Lung (tissue), 12 donors: ENCODE data around the gene ACTC1. TPM values are rescaled to one million over a fixed set of nuclear protein-coding genes. Genes with fewer than 3 reads are reported as not detected.

Source experiments
- ATAC-seq: fragments of 200-7000 bp; cut with Tn5 transposase; one replicate; pipeline ENCODE4 v1.9.1; 2020; ENCODE audit warnings: moderate number of reproducible peaks; ENCODE audit not compliant: insufficient read depth, low FRiP score
- DNase-seq, 3 donors: peaks; one replicate each; pipeline ENCODE4 v3.0.0-alpha.2; 2013 to 2017
- H3K27ac ChIP-seq, 2 donors: one replicate each; pipeline ENCODE4 v1.5.1; 2013; ENCODE audit warnings: mild to moderate bottlenecking in 2 of 2, moderate library complexity in 2 of 2, control low read depth in 1 of 2, inconsistent platforms in 1 of 2, low read depth in 1 of 2, low read length in 1 of 2
- H3K27me3 ChIP-seq, 3 donors: one replicate each; pipeline ENCODE4 v1.5.1; 2013; ENCODE audit warnings: low read length in 2 of 3; ENCODE audit not compliant: control insufficient read depth in 3 of 3, insufficient read depth in 3 of 3
- H3K36me3 ChIP-seq, 4 donors: one replicate each; pipeline ENCODE4 v1.5.1; 2013; ENCODE audit warnings: low read length in 4 of 4, mild to moderate bottlenecking in 1 of 4, moderate library complexity in 1 of 4; ENCODE audit not compliant: control insufficient read depth in 4 of 4, insufficient read depth in 4 of 4
- H3K4me1 ChIP-seq, 5 donors: one replicate each; pipeline ENCODE4 v1.5.1; 2013; ENCODE audit warnings: low read length in 5 of 5, mild to moderate bottlenecking in 2 of 5, moderate library complexity in 1 of 5; ENCODE audit not compliant: control insufficient read depth in 5 of 5, insufficient read depth in 5 of 5
- H3K4me3 ChIP-seq: one replicate; pipeline ENCODE4 v1.5.1; 2013; ENCODE audit warnings: mild to moderate bottlenecking, control low read depth, moderate library complexity
- H3K9ac ChIP-seq, 2 donors: one replicate each; pipeline ENCODE4 v1.5.1; 2013; ENCODE audit warnings: low read length in 2 of 2, control low read depth in 1 of 2; ENCODE audit not compliant: insufficient read depth in 1 of 2
- H3K9me3 ChIP-seq, 4 donors: one replicate each; pipeline ENCODE4 v1.5.1; 2013; ENCODE audit warnings: low read length in 3 of 4, mild to moderate bottlenecking in 1 of 4, moderate library complexity in 1 of 4; ENCODE audit not compliant: control insufficient read depth in 4 of 4, insufficient read depth in 3 of 4
- WGBS, 2 donors: extraction: QIAGEN DNeasy Blood & Tissue Kit; methylation state at CpG; one replicate each; pipeline ENCODE4 v1.1.7; 2013; 5-methylcytosine and 5-hydroxymethylcytosine counted together
- polyA plus RNA-seq, 2 donors: library from polyadenylated mRNA; stranded (reverse); fragments of 200-250 nt; gene quantifications; one replicate each; pipeline ENCODE4 v1.2.1, GENCODE V29; 2013
- total RNA-seq, 2 donors: library from RNA; depleted of rRNA in 1 of 2; stranded (reverse); fragments of >200 nt in 1 of 2; gene quantifications; one replicate each; pipeline ENCODE4 v1.2.1, GENCODE V29; 2014 to 2021
- TF ChIP-seq, protein P1 (sequence below): IDR thresholded peaks from 2 replicates; pipeline ENCODE4 v1.5.1; 2012; ENCODE audit warnings: mild to moderate bottlenecking; ENCODE audit errors: control extremely low read depth, extremely low read depth
- donor health status: control.
- donor health status: control.
- donor health status: Bipolar disorder and iron deficiency.
- donor health status: healthy.
- donor health status: DM: yes; HTN: yes; CAD: no.

Gene ACTC1
- total and polyA plus RNA-seq, 4 donors = 0.13 to 13.0 (median 1.8) TPM

GRCh38 chr15:34765741-34766140, 29.6 kb downstream of the ACTC1 start:
- H3K4me1 ChIP-seq = no peaks in the 10 kb centered on the region
- no peak overlapping the region for H3K9ac ChIP-seq
- H3K27ac ChIP-seq = no peak overlapping the region
- no peak for ATAC-seq
- TF ChIP-seq, protein P1, sequence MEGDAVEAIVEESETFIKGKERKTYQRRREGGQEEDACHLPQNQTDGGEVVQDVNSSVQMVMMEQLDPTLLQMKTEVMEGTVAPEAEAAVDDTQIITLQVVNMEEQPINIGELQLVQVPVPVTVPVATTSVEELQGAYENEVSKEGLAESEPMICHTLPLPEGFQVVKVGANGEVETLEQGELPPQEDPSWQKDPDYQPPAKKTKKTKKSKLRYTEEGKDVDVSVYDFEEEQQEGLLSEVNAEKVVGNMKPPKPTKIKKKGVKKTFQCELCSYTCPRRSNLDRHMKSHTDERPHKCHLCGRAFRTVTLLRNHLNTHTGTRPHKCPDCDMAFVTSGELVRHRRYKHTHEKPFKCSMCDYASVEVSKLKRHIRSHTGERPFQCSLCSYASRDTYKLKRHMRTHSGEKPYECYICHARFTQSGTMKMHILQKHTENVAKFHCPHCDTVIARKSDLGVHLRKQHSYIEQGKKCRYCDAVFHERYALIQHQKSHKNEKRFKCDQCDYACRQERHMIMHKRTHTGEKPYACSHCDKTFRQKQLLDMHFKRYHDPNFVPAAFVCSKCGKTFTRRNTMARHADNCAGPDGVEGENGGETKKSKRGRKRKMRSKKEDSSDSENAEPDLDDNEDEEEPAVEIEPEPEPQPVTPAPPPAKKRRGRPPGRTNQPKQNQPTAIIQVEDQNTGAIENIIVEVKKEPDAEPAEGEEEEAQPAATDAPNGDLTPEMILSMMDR = no peak
- no peak for DNase-seq
- no peaks in the 10 kb centered on the region for H3K27me3 ChIP-seq
- H3K36me3 ChIP-seq = no peaks in the 10 kb centered on the region
- no peak overlapping the region for H3K4me3 ChIP-seq
- 73 to 84% methylated on average over 5 of the region's 5 CpGs for WGBS, 2 donors
- H3K9me3 ChIP-seq = peaks cover 0 to 2% (median 0%) of the 10 kb centered on the region in 4 donors

GRCh38 chr15:34760909-34761308, 34.4 kb downstream of the ACTC1 start:
- ATAC-seq (no peak), DNase-seq (no peak)
- TF ChIP-seq, protein P1 = no peak
- Histone ChIP-seq H3K9ac (no peak overlapping the region), H3K4me3 (no peak overlapping the region), H3K27ac (no peak overlapping the region), H3K36me3 (no peaks in the 10 kb centered on the region), H3K27me3 (peaks cover 0 to 35% (median 30%) of the 10 kb centered on the region in 3 donors), H3K9me3 (no peaks in the 10 kb centered on the region), H3K4me1 (no peaks in the 10 kb centered on the region)
- 67 to 78% methylated on average over 3 of the region's 3 CpGs for WGBS, 2 donors

- no peak overlapping the region for H3K4me3 ChIP-seq
- TF ChIP-seq, protein P1 = no peak
- H3K9me3 ChIP-seq = no peaks in the 10 kb centered on the region
- 71 to 72% methylated on average over 2 of the region's 2 CpGs for WGBS, 2 donors
- no peaks in the 10 kb centered on the region for H3K36me3 ChIP-seq
- H3K4me1 ChIP-seq = no peaks in the 10 kb centered on the region
- no peak overlapping the region for H3K27ac ChIP-seq
- no peak for ATAC-seq
- peaks cover 0 to 45% (median 39%) of the 10 kb centered on the region in 3 donors for H3K27me3 ChIP-seq
- no peak overlapping the region for H3K9ac ChIP-seq
- no peak for DNase-seq
Measured at GRCh38 chr15:34759992-34760391, 35.4 kb downstream of the ACTC1 start.

DNA sequence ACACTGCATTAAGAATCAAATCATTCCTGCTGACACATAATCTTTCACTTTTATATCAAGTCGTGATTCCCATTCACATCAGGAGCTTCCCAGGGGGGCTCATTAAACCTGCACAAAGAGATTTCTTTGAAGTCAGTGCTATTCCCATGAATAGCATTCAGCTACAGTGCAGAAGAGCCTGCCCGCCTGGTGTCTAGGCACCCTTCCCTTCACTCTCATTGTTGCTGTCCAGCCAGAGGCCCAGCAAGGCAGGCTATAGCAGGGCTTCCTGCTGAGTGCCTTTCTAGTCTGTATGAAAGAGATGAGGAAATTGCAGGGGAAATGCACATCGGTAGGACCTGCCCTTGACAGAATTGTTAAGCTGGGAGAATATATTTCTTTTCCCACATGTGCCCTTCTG, 36.0 kb downstream of the ACTC1 start:
- peaks cover 0 to 5% (median 0%) of the 10 kb centered on the region in 5 donors for H3K4me1 ChIP-seq
- no peak overlapping the region for H3K4me3 ChIP-seq
- ATAC-seq (no peak), DNase-seq (no peak)
- peaks cover 0 to 47% (median 44%) of the 10 kb centered on the region in 3 donors for H3K27me3 ChIP-seq
- H3K36me3 ChIP-seq = no peaks in the 10 kb centered on the region
- H3K27ac ChIP-seq = no peak overlapping the region
- 43 to 44% methylated on average over 3 of the region's 3 CpGs for WGBS, 2 donors
- H3K9ac ChIP-seq = no peak overlapping the region
- peaks cover 0 to 2% (median 0%) of the 10 kb centered on the region in 4 donors for H3K9me3 ChIP-seq
- TF ChIP-seq, protein P1 = no peak
